ENCODE measurements around the gene DCHS2.

The DCHS2 gene

GRCh38 chr4:154192585-154192984, 299.0 kb downstream of the DCHS2 start:
- no peak for DNase-seq

GRCh38 chr4:154189346-154189745, 302.3 kb downstream of the DCHS2 start:
- DNase-seq = no peak

- DNase-seq = no peak
These were observed 304.7 kb downstream of the DCHS2 start for GRCh38 chr4:154186888-154187287.

GRCh38 chr4:154186035-154186434, 305.6 kb downstream of the DCHS2 start:
- DNase-seq = no peak

GRCh38 chr4:154184238-154184637, 307.4 kb downstream of the DCHS2 start:
- no peak for DNase-seq

GRCh38 chr4:154183264-154183663, 308.3 kb downstream of the DCHS2 start:
- DNase-seq = no peak

Measured in retina (tissue), 1 donor.